Measurements from ENCODE around the gene RAD21L1. TPM values are rescaled to one million over a fixed set of nuclear protein-coding genes. Genes with fewer than 3 reads are reported as not detected.
A peak's percentile ranks its signal among the peaks of the same experiment; 100 is the strongest.

RAD21L1 gene
- total RNA-seq, 4 donors from 2014 or later: not detected

GRCh38 chr20:1224205-1224890, 1.5 kb upstream of the RAD21L1 start:
- peaks cover 11 to 19% (median 16%) of the 10 kb centered on the region in 4 donors for H3K4me1 ChIP-seq
- intact Hi-C loops (cut with DNase I): no loop called here
- DNase-seq (ENCODE audit: extremely low spot score): no peak
- no peak for TF ChIP-seq POLR2A (IDR thresholded peaks at IDR 0.05; ENCODE audit: low read depth)
- TF ChIP-seq EP300 (IDR thresholded peaks at IDR 0.05): no peak
- TF ChIP-seq POLR2AphosphoS5 (IDR thresholded peaks at IDR 0.05): no peak
- no peak for TF ChIP-seq CTCF (IDR thresholded peaks at IDR 0.05)
- 84% methylated on average over 18 of the region's 20 CpGs for WGBS
- H3K4me3 ChIP-seq: no peak overlapping the region
- peaks cover 0 to 5% (median 0%) of the 10 kb centered on the region in 4 donors for H3K9me3 ChIP-seq
- H3K27me3 ChIP-seq: peaks cover 0 to 53% (median 15%) of the 10 kb centered on the region in 4 donors
- H3K36me3 ChIP-seq: no peaks in the 10 kb centered on the region
- no peak overlapping the region for H3K27ac ChIP-seq (replicated peaks in 1 of 4)

GRCh38 chr20:1225263-1225782, 521 bp upstream of the RAD21L1 start:
- Histone ChIP-seq H3K9me3 (peaks cover 0 to 5% (median 0%) of the 10 kb centered on the region in 4 donors), H3K36me3 (no peaks in the 10 kb centered on the region), H3K4me1 (peaks cover 11 to 19% (median 16%) of the 10 kb centered on the region in 4 donors), H3K4me3 (peak overlapping the region; percentile 62 to 71 (median 67)), H3K27me3 (peaks cover 0 to 62% (median 15%) of the 10 kb centered on the region in 4 donors), H3K27ac (replicated peaks in 1 of 4) (peak overlapping the region in 1 of 4 donors; percentile 31)
- intact Hi-C loops (cut with DNase I): no loop called here
- WGBS: 4% methylated on average over 29 of the region's 30 CpGs
- TF ChIP-seq CTCF (IDR thresholded peaks at IDR 0.05): no peak
- TF ChIP-seq EP300 (IDR thresholded peaks at IDR 0.05): no peak
- TF ChIP-seq POLR2AphosphoS5 (IDR thresholded peaks at IDR 0.05): no peak
- no peak for TF ChIP-seq POLR2A (IDR thresholded peaks at IDR 0.05; ENCODE audit: low read depth)
- DNase-seq (ENCODE audit: extremely low spot score): no peak

GRCh38 chr20:1229541-1229940, 3.7 kb downstream of the RAD21L1 start:
- Histone ChIP-seq H3K4me1 (peaks cover 11 to 19% (median 16%) of the 10 kb centered on the region in 4 donors), H3K36me3 (no peaks in the 10 kb centered on the region), H3K27ac (replicated peaks in 1 of 4) (no peak overlapping the region), H3K4me3 (no peak overlapping the region), H3K9me3 (no peaks in the 10 kb centered on the region), H3K27me3 (peaks cover 0 to 73% (median 15%) of the 10 kb centered on the region in 4 donors)
- TF ChIP-seq EP300 (IDR thresholded peaks at IDR 0.05): no peak
- TF ChIP-seq POLR2AphosphoS5 (IDR thresholded peaks at IDR 0.05): no peak
- no peak for TF ChIP-seq POLR2A (IDR thresholded peaks at IDR 0.05; ENCODE audit: low read depth)
- no peak for TF ChIP-seq CTCF (IDR thresholded peaks at IDR 0.05)
- DNase-seq (ENCODE audit: extremely low spot score): no peak
- intact Hi-C loops (cut with DNase I): no loop called here
- WGBS: 88% methylated on average over 3 of the region's 3 CpGs

- Histone ChIP-seq H3K36me3 (no peaks in the 10 kb centered on the region), H3K27me3 (peaks cover 0 to 54% (median 5%) of the 10 kb centered on the region in 4 donors), H3K27ac (replicated peaks in 1 of 4) (no peak overlapping the region), H3K9me3 (no peaks in the 10 kb centered on the region), H3K4me1 (no peaks in the 10 kb centered on the region), H3K4me3 (no peak overlapping the region)
- TF ChIP-seq CTCF (IDR thresholded peaks at IDR 0.05): no peak
- no peak for TF ChIP-seq EP300 (IDR thresholded peaks at IDR 0.05)
- no peak for TF ChIP-seq POLR2AphosphoS5 (IDR thresholded peaks at IDR 0.05)
- no peak for TF ChIP-seq POLR2A (IDR thresholded peaks at IDR 0.05; ENCODE audit: low read depth)
- 81% methylated on average over 3 of the region's 3 CpGs for WGBS
- DNase-seq (ENCODE audit: extremely low spot score): no peak
- intact Hi-C loops (cut with DNase I): no loop called here
Observed at GRCh38 chr20:1232286-1233111, 6.7 kb downstream of the RAD21L1 start.

All from esophagus muscularis mucosa (tissue), 4 donors.